Esophagus squamous epithelium (tissue), 4 donors: ENCODE measurements around the gene AGT.

Source experiments
- CTCF ChIP-seq, 6 experiments: fragments of 450-650 bp in 4 of 6; fragments of 200-600 bp in 2 of 6; sonication (generic) in 2 of 6; IDR thresholded peaks; one replicate each; pipeline ENCODE4 v1.5.1; 2016 to 2019; ENCODE audit warnings: antibody characterized with exemption in 6 of 6, mild to moderate bottlenecking in 4 of 6, moderate library complexity in 4 of 6
- POLR2A ChIP-seq, 4 donors: fragments of 450-650 bp; IDR thresholded peaks; one replicate each; pipeline ENCODE4 v1.6.1; 2017; ENCODE audit warnings: antibody characterized with exemption in 4 of 4, mild to moderate bottlenecking in 4 of 4, moderate library complexity in 3 of 4

GRCh38 chr1:230708631-230709580, 5.0 kb downstream of the AGT start:
- no peak for TF ChIP-seq CTCF (IDR thresholded peaks at IDR 0.05)
- TF ChIP-seq POLR2A (IDR thresholded peaks at IDR 0.05): no peak
